ENCODE data around the gene TMX4.

The TMX4 gene

GRCh38 chr20:8012724-8013123 lies 6.8 kb downstream of the TMX4 start:
- DNase-seq = no peak

GRCh38 chr20:8008733-8009132 lies 10.8 kb downstream of the TMX4 start:
- DNase-seq = no peak

- DNase-seq = no peak
These were observed 12.1 kb downstream of the TMX4 start for GRCh38 chr20:8007490-8007889.

GRCh38 chr20:8005575-8006366 lies 13.8 kb downstream of the TMX4 start:
- DNase-seq = no peak

GRCh38 chr20:8005033-8005432 lies 14.5 kb downstream of the TMX4 start:
- DNase-seq = no peak

- no peak for DNase-seq
These were observed 17.5 kb downstream of the TMX4 start for GRCh38 chr20:8002056-8002455.

- no peak for DNase-seq
These were observed 18.8 kb downstream of the TMX4 start for GRCh38 chr20:8000796-8001195.

GRCh38 chr20:7996898-7997297 lies 22.7 kb downstream of the TMX4 start:
- DNase-seq = no peak

- DNase-seq = no peak
These were observed 24.8 kb downstream of the TMX4 start for GRCh38 chr20:7994809-7995208.

GRCh38 chr20:7993703-7994102 lies 25.9 kb downstream of the TMX4 start:
- DNase-seq = no peak

GRCh38 chr20:7993238-7993637 lies 26.3 kb downstream of the TMX4 start:
- DNase-seq = no peak

- DNase-seq = no peak
These were observed 29.2 kb downstream of the TMX4 start for GRCh38 chr20:7990385-7990784.

GRCh38 chr20:7989379-7989778 lies 30.2 kb downstream of the TMX4 start:
- DNase-seq = no peak

GRCh38 chr20:7985916-7986315 lies 33.6 kb downstream of the TMX4 start:
- DNase-seq = no peak

- DNase-seq = no peak
These were observed 35.4 kb downstream of the TMX4 start for GRCh38 chr20:7984192-7984591.

GRCh38 chr20:7981374-7981773 lies 38.2 kb downstream of the TMX4 start:
- DNase-seq = no peak

GRCh38 chr20:7980332-7981046 lies 39.1 kb downstream of the TMX4 start:
- DNase-seq = peak; percentile 33

GRCh38 chr20:7977709-7978108 lies 41.9 kb downstream of the TMX4 start:
- no peak for DNase-seq

- no peak for DNase-seq
These were observed 43.6 kb downstream of the TMX4 start for GRCh38 chr20:7975851-7976414.

- no peak for DNase-seq
These were observed 44.7 kb downstream of the TMX4 start for GRCh38 chr20:7974785-7975435.

GRCh38 chr20:7971536-7972280 lies 47.9 kb downstream of the TMX4 start:
- no peak for DNase-seq

- no peak for DNase-seq
These were observed 52.2 kb downstream of the TMX4 start for GRCh38 chr20:7967199-7967844.

All from CD4-positive, alpha-beta T cell treated with Interleukin-17A for 1 hour (primary cell).